ENCODE results near the gene FUT4.
"Not testable (repeated sequence)": the region's sequence is repeated elsewhere in the genome, so short reads cannot be mapped to it uniquely, and the experiment has no call there.

Gene FUT4, protein sequence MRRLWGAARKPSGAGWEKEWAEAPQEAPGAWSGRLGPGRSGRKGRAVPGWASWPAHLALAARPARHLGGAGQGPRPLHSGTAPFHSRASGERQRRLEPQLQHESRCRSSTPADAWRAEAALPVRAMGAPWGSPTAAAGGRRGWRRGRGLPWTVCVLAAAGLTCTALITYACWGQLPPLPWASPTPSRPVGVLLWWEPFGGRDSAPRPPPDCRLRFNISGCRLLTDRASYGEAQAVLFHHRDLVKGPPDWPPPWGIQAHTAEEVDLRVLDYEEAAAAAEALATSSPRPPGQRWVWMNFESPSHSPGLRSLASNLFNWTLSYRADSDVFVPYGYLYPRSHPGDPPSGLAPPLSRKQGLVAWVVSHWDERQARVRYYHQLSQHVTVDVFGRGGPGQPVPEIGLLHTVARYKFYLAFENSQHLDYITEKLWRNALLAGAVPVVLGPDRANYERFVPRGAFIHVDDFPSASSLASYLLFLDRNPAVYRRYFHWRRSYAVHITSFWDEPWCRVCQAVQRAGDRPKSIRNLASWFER

GRCh38 chr11:94543695-94544645, at the start of gene FUT4:
TSS of gene FUT4 (plus strand) at chr11:94543921. CDS start at chr11:94544134, 213 bp downstream.
- peak; percentile 67 for DNase-seq (ENCODE audit: low read depth)

- DNase-seq (ENCODE audit: low read depth), result no peak
Measured at GRCh38 chr11:94494126-94494680, 49.5 kb upstream of the FUT4 start.

DNA sequence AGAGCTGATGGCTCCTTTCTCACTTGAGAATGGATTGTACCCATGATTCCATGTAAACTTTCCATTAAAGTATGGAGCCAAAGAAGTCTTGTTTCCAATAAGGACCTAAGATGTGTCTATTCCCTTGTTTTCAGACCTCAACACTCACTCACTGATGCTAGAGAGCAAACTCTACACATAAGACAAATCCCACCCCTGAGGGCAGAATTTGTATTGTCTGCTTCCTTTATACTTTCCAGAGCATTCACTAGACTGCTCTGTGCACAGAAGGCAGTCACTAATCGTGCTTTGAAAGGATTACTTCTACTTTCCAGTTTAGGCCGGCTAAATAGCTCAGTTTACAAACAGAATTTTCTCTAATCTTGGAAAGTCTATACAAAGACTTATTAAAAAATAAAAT, 43.5 kb upstream of the FUT4 start:
- no peak for DNase-seq (ENCODE audit: low read depth)

GRCh38 chr11:94501522-94501921, 42.2 kb upstream of the FUT4 start:
- no peak for DNase-seq (ENCODE audit: low read depth)

- DNase-seq (ENCODE audit: low read depth), result peak; percentile 54
Measured at GRCh38 chr11:94504689-94505293, 38.9 kb upstream of the FUT4 start.

DNA sequence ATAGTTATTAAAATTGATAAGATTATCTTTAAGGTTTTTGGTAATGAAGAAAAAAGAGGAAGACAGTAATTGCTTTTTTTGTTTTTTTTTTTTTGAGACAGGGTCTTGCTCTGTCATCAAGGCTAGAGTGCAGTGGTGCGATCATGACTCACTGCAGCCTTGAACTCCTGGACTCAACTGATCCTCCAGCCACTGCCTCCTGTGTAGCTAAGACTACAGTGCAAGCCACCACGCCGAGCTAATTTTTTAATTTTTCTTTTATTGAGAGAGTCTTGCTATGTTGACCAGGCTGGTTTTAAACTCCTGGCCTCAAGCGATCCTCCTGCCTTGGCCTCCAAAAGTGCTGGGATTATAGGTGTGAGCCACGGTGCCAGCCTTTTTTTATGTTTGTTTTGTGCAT, 37.2 kb upstream of the FUT4 start:
- not testable (repeated sequence) for DNase-seq (ENCODE audit: low read depth)

DNA sequence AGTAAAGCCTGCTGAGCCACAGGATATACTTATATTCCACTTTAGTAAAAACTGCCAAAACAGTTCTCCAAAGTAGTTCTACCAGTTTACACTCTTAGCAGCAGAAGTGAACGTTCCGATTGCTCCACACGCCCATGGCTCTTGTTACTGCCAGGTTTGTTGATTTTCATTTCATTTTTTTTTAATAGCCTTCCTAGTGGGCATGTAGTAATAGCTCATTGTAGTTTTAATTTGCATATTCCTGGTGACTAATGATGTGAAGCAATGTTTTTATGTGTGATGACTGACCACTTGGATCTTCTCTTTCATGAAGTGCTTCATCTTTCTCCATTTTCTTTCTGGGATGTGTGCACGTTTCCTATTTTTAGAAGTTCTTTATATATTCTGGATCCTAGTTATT, 36.2 kb upstream of the FUT4 start:
- no peak for DNase-seq (ENCODE audit: low read depth)

GRCh38 chr11:94511932-94512781, 31.6 kb upstream of the FUT4 start, which contains the start of gene C11orf97:
TSS of gene C11orf97 (plus strand) at chr11:94512461. CDS start at chr11:94512529, 68 bp downstream.
- DNase-seq (ENCODE audit: low read depth), result no peak

- DNase-seq (ENCODE audit: low read depth), result no peak
Measured at GRCh38 chr11:94513091-94513490, 30.6 kb upstream of the FUT4 start.

GRCh38 chr11:94515398-94515797, 28.3 kb upstream of the FUT4 start:
- no peak for DNase-seq (ENCODE audit: low read depth)

DNA sequence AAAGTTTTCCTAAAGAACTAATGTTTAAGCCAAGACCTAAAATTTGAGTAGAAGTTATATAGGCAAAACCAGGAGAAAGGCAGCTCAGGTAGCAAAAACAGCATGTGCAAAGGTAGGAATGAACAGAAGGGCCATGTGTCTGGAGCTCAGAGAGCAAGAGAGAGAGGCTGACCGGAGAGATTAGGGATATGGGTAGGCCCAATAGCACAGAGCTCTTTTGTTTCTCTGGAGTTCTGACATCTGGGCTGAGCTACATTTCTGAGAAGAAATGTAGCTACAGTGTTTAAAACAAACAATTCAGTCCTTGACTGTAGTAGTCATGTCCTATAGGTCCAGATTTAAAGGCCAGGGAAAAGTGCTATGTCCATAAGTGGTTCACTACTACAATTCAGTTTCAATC, 27.0 kb upstream of the FUT4 start:
- DNase-seq (ENCODE audit: low read depth), result no peak

- no peak for DNase-seq (ENCODE audit: low read depth)
Measured at GRCh38 chr11:94518300-94518699, 25.4 kb upstream of the FUT4 start.

GRCh38 chr11:94519478-94520084, 24.1 kb upstream of the FUT4 start:
- DNase-seq (ENCODE audit: low read depth), result no peak

DNA sequence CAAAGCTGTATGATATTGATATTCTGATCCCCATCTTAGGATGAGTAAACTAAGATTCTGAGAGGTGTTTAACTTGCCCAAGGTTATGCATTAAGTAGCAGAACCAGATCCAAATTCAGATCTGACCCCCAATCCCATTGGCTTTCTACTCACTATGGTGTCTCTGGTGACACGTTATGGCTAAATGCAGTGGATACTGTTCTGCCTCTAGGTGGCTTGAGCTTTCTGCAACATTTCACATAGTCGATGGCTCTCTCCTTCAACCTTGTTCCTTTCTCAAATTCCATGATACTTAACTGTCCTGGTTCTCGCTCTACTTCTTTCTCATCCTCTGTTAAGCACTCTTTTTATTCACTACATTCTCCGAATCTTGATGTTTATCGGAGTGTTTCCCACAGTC, 22.0 kb upstream of the FUT4 start:
- no peak for DNase-seq (ENCODE audit: low read depth)

- DNase-seq (ENCODE audit: low read depth), result no peak
Measured at GRCh38 chr11:94524341-94524740, 19.4 kb upstream of the FUT4 start.

DNA sequence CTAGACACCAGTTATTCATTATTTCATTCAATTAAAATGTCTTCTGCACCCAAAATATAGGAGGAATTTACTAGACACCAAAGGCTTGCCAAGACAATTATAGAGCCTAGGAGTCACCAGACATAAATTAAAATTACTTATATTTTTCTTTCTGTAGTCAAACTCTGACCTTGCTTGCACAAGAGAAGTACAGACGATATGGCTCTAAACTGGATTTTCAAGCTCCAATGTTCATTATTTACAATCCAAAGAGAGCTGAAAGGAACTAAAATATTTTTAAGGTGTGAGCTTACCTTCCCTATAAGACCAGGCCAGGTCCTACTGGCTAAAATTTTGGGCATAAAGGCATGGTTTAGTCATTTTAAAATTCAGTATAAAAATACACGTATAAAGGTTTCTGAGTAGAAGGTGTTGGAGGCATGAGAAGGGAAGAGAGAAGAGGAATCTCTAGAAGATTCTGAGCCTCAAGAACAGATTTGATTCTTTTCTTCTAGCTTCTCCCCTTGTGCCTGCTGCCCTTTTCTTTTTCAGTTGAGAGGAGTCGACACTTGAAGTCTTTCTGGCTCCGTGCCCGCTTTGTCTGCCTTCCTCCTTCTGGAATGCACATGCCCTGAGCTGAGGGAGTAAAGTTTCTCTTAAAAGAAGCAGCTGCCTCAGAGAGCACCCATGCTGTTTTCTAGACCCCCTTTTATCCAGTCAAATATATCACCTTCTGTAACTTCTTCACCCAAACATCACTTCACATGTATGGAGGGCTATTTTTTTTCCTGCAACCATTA, 18.0 kb upstream of the FUT4 start:
- no peak for DNase-seq (ENCODE audit: low read depth)

GRCh38 chr11:94526645-94527438, 16.9 kb upstream of the FUT4 start:
- no peak for DNase-seq (ENCODE audit: low read depth)

DNA sequence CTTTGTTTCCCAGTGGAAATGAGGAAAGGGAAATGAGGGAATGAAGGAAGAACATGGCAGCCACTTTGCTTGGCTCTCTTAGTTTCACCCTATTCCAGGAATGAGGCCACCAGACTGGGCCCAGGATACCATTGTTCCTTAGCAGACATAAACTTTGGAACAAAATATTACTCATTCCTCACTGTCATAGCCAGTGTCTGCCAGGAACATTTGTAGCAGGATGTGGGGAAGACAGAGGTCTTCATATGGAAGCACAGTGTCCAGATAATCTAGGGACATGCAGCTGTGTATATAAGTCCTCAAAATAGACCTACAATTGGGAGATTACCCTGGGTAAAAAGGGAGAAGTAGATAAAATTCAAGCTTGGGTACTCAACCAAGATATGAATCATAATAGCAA, 15.2 kb upstream of the FUT4 start:
- DNase-seq (ENCODE audit: low read depth), result no peak

DNA sequence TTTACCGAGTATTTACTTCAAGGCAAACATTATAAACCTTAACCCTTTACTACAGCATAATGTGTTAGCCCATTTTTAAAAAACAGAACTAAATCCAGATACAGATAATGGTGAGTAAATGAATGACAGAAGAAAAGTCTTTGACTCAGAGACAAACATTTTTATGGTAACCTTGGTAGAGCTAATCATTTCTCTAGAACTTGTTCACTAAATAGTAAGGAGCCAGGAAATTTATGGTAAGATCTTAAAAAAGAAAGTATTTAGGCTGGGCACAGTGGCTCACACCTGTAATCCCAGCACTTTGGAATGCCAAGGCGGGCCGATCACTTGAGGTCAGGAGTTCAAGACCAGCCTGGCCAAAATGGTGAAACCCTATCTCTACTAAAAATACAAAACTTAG, 11.5 kb upstream of the FUT4 start:
- DNase-seq (ENCODE audit: low read depth), result no peak

Data from stromal cell of bone marrow (primary cell).